Pancreas (tissue), 10 donors: ENCODE results near the gene PPIG. TPM values are rescaled to one million over a fixed set of nuclear protein-coding genes. Genes with fewer than 3 reads are reported as not detected.
"Not testable (repeated sequence)": the region's sequence is repeated elsewhere in the genome, so short reads cannot be mapped to it uniquely, and the experiment has no call there.

Experiments used
- ATAC-seq, 4 donors: fragments of 200-7000 bp; cut with Tn5 transposase; one replicate each; pipeline versions ENCODE4 v1.8.0 to v1.9.1; 2020; ENCODE audit warnings: mild to moderate bottlenecking in 4 of 4, moderate library complexity in 4 of 4
- DNase-seq, 6 donors: peaks; one replicate each; pipeline ENCODE4 v3.0.0-alpha.2; 2020
- FAIRE-seq: peaks from 2 replicates; lab custom pipeline; 2012; peaks lifted over from hg19 to GRCh38; lab: Jason Lieb, UNC
- H3K27ac ChIP-seq, 4 donors: fragments of 200-600 bp; sonication (generic); 1 replicate in 3 of 4; 2 replicates in 1 of 4; pipeline versions ENCODE4 v1.5.0 to v1.8.0; 2020
- H3K27me3 ChIP-seq, 4 donors: fragments of 200-600 bp; one replicate each; pipeline ENCODE4 v1.8.0; 2021
- H3K36me3 ChIP-seq, 3 donors: fragments of 200-600 bp; sonication (generic) in 1 of 3; one replicate each; pipeline versions ENCODE4 v1.5.0 to v1.8.0; 2020 to 2021
- H3K4me1 ChIP-seq, 3 donors: fragments of 200-600 bp; one replicate each; pipeline ENCODE4 v1.8.0; 2021
- H3K4me3 ChIP-seq, 4 donors: fragments of 200-600 bp; sonication (generic) in 2 of 4; one replicate each; pipeline versions ENCODE4 v1.5.0 to v1.8.0; 2020 to 2021
- H3K9me3 ChIP-seq, 4 donors: fragments of 200-600 bp; one replicate each; pipeline ENCODE4 v1.8.0; 2021
- WGBS, 2 donors: extraction: QIAGEN DNeasy Blood & Tissue Kit; methylation state at CpG; one replicate each; pipeline ENCODE4 v1.1.7; 2013; 5-methylcytosine and 5-hydroxymethylcytosine counted together
- intact Hi-C, 3 donors: fragments of 100-400 bp; cut with DNase I; formaldehyde crosslinking; loops; one replicate each; pipeline versions ENCODE4 v1.11.1 to v1.14.2; 2022
- polyA plus RNA-seq, 2 donors: library from polyadenylated mRNA; stranded (reverse); fragments of 200-250 nt; gene quantifications; one replicate each; pipeline ENCODE4 v1.2.3, GENCODE V29; 2013
- total RNA-seq, 6 donors: library from RNA; stranded (reverse); fragmentation: NEBNext Ultra II Directional in 4 of 6; extraction: Animal tissue kit (Norgen Biotek cat#: 25700) in 4 of 6; gene quantifications; one replicate each; pipeline versions ENCODE4 v1.2.1 to v1.2.4, GENCODE V29; 2021 to 2023
- TF ChIP-seq, protein P1 (sequence below), 4 donors: fragments of 200-600 bp; sonication (generic) in 3 of 4; IDR thresholded peaks; one replicate each; pipeline versions ENCODE4 v1.5.0 to v1.8.0; 2021; ENCODE audit warnings: antibody characterized with exemption in 4 of 4
- donor health status: healthy with polysubstance abuse.
- donor health status: DM: no; HTN: no; CAD: no; lungs with moderate emphysema.
- donor health status: DM: no; HTN: no; CAD: no.
- donor health status: control.
- donor health status: control.
- donor health status: Bipolar disorder and iron deficiency.
- donor health status: DM: yes; HTN: yes; CAD: no.
- donor health status: DM: no; HTN: no; CAD: no.
- donor health status: DM: no; HTN: no; CAD: no.
- donor health status: DM: yes; HTN: yes; CAD: no.

The PPIG gene
- total and polyA plus RNA-seq, 8 donors = 17.0 to 30.0 (median 22.2) TPM

DNA sequence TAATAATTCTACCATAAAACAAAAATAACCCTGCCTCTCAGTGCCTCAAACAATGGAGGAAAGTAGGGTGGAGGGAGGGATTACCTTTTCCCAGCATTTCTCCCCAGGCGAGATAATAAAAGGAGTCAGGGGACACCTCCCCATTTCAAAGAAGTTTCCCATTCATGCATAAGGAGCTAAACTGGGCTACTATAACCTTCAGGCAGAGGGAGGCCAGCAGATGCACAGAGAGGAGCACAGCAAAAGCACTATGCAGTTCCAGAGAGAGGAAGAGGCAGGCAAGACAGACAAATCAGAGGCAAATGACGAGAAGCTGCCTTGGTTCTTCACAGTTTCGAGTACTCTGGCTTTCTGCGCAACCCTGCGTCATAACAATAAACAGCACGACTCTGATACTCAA, 92.7 kb downstream of the PPIG start:
- no peak for FAIRE-seq
- TF ChIP-seq, protein P1, sequence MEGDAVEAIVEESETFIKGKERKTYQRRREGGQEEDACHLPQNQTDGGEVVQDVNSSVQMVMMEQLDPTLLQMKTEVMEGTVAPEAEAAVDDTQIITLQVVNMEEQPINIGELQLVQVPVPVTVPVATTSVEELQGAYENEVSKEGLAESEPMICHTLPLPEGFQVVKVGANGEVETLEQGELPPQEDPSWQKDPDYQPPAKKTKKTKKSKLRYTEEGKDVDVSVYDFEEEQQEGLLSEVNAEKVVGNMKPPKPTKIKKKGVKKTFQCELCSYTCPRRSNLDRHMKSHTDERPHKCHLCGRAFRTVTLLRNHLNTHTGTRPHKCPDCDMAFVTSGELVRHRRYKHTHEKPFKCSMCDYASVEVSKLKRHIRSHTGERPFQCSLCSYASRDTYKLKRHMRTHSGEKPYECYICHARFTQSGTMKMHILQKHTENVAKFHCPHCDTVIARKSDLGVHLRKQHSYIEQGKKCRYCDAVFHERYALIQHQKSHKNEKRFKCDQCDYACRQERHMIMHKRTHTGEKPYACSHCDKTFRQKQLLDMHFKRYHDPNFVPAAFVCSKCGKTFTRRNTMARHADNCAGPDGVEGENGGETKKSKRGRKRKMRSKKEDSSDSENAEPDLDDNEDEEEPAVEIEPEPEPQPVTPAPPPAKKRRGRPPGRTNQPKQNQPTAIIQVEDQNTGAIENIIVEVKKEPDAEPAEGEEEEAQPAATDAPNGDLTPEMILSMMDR (IDR thresholded peaks at IDR 0.05) = no peak
- WGBS, 2 donors = 83 to 87% methylated on average over 6 of the region's 6 CpGs
- intact Hi-C loops = loop anchor here in 1 of 3 donors (10.0 kb wide), 1 partner anchor 152 kb away; no protein-coding TSS in a partner anchor
- DNase-seq = no peak
- no peaks in the 10 kb centered on the region for H3K36me3 ChIP-seq
- no peak for ATAC-seq
- H3K4me1 ChIP-seq = no peaks in the 10 kb centered on the region
- H3K27ac ChIP-seq = no peak overlapping the region
- no peaks in the 10 kb centered on the region for H3K27me3 ChIP-seq
- H3K4me3 ChIP-seq = no peak overlapping the region
- H3K9me3 ChIP-seq = no peaks in the 10 kb centered on the region

DNA sequence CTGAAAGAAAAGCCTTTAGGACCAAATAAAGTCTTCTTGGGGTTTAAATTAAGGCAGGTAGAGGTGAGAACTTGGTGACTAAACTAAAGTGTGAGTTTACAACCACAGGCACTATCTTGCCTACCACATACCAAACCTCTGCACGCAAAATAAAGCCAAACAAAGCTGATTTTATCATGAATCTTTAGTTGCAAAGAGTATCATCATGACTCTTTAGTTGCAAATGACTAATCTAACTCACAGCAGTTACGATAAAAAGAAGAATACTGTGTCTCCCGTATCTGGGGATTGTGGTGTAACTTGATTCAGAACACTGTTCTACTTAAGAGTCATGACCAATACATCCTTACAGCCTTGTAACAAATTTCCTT, 98.9 kb downstream of the PPIG start:
- WGBS, 2 donors = 55 to 64% methylated on average over 3 of the region's 3 CpGs

DNA sequence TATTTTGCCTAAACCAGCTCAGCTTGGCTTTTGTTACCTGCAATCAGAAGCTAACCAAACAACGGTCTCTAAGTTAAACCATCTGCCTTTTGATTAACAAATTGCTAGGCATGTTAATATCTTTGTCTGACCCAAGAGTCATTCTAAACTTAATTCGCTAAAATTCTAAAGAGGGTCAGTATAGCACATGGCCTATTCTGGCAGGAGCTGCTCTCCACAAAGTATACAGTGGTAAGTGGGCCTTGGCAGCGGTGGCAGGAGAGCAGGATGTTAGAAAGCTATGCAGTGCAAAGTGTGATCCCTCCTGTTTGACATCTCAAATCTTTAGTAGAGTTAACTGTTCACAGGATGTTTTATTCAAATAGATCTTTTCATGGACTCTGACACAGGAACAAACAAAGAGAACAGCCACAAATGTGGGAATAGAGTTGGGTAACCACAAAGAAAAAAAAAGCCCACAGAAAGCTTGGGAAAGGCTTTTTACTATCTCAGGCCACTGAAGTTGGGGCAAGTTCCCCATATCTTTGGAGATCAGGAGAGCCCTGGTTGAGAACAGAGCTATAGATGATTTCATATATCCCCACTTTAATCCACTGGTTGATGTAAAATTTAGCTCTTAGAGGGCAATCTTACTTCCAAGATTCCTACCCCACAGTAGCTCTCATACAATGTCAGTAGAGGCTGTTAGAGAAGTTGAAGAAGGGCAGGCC, 99.4 kb downstream of the PPIG start:
- DNase-seq (no peak), FAIRE-seq (no peak), ATAC-seq (no peak)
- WGBS, 2 donors = 75 to 77% methylated on average over 3 of the region's 3 CpGs
- H3K4me1 ChIP-seq = no peaks in the 10 kb centered on the region
- TF ChIP-seq, protein P1 (IDR thresholded peaks at IDR 0.05) = no peak
- H3K4me3 ChIP-seq = no peak overlapping the region
- no peaks in the 10 kb centered on the region for H3K36me3 ChIP-seq
- H3K27me3 ChIP-seq = no peaks in the 10 kb centered on the region
- intact Hi-C loops = no loop called here
- H3K27ac ChIP-seq = no peak overlapping the region
- H3K9me3 ChIP-seq = no peaks in the 10 kb centered on the region

More for the DNA sequence above, 98.9 kb downstream of the PPIG start:
- Histone ChIP-seq H3K36me3 (no peaks in the 10 kb centered on the region), H3K27ac (no peak overlapping the region), H3K4me3 (no peak overlapping the region), H3K27me3 (no peaks in the 10 kb centered on the region), H3K9me3 (no peaks in the 10 kb centered on the region), H3K4me1 (no peaks in the 10 kb centered on the region)
- intact Hi-C loops = no loop called here
- FAIRE-seq (no peak), DNase-seq (no peak), ATAC-seq (no peak)
- TF ChIP-seq, protein P1 (IDR thresholded peaks at IDR 0.05) = no peak

DNA sequence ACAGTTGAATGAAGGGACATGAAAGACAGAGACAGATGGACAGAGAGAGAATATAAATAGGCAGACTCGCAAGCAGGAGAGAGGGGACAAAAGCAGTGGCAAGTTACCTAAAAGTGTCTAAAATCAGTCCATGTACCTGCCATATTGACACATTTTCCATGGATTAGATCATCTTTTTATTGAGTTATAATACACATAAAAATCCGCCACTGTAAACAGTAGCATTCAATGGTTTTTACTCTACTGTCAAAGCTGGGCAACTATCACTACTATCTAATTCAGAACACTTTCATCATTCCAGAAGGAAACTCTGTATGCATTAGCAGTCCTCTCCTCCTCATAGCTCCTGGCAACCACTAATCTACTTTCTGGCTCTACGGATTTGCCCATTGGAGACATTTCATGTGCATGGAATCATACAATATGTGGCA, 100.0 kb downstream of the PPIG start:
- intact Hi-C loops = no loop called here
- WGBS, 2 donors = 61 to 71% methylated on average over 3 of the region's 3 CpGs
- H3K9me3 ChIP-seq = no peaks in the 10 kb centered on the region
- H3K36me3 ChIP-seq = no peaks in the 10 kb centered on the region
- H3K4me1 ChIP-seq = no peaks in the 10 kb centered on the region
- no peak overlapping the region for H3K4me3 ChIP-seq
- no peak for DNase-seq
- no peak for ATAC-seq
- no peak overlapping the region for H3K27ac ChIP-seq
- no peak for FAIRE-seq
- TF ChIP-seq, protein P1 (IDR thresholded peaks at IDR 0.05) = no peak
- no peaks in the 10 kb centered on the region for H3K27me3 ChIP-seq

DNA sequence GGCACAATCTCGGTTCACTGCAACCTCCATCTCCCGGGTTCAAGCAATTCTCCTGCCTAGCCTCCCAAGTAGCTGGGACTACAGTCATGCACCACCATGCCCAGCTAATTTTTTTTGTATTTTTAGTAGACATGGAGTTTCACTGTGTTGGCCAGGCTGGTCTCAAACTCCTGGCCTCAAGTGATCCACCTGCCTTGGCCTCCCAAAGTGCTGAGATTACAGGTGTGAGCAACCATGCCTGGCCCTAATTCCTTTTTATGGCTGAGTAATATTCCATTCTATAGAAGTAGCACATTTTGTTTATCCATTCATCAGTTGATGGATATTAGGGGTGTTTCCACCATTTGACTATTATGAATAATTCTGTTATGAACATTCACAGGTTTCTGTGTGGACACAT, 100.6 kb downstream of the PPIG start:
- H3K4me1 ChIP-seq, DNase-seq, H3K36me3 ChIP-seq, H3K27me3 ChIP-seq, FAIRE-seq, H3K4me3 ChIP-seq, H3K27ac ChIP-seq, intact Hi-C loops, ATAC-seq, H3K9me3 ChIP-seq: not testable (repeated sequence)
- WGBS, 2 donors = 66 to 91% methylated on average over 2 of the region's 2 CpGs

DNA sequence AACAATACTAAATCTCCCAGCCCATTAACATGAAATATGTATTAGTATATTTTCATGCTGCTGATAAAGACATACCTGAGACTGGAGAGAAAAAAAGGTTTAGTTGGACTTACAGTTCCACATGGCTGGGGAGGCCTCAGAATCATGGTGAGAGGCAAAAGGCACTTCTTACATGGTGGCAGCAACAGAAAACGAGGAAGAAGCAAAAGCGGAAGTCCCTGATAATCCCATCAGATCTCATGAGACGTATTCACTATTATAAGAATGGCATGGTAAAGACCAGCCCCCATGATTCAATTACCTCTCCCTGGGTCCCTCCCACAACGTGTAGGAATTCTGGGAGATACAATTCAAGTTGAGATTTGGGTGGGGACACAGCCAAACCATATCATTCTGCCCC, 102.7 kb downstream of the PPIG start:
- H3K4me3 ChIP-seq, ATAC-seq, H3K4me1 ChIP-seq, H3K27me3 ChIP-seq, H3K36me3 ChIP-seq, H3K27ac ChIP-seq, H3K9me3 ChIP-seq, DNase-seq, FAIRE-seq, intact Hi-C loops: not testable (repeated sequence)
- 82 to 91% methylated on average over 4 of the region's 4 CpGs for WGBS, 2 donors

DNA sequence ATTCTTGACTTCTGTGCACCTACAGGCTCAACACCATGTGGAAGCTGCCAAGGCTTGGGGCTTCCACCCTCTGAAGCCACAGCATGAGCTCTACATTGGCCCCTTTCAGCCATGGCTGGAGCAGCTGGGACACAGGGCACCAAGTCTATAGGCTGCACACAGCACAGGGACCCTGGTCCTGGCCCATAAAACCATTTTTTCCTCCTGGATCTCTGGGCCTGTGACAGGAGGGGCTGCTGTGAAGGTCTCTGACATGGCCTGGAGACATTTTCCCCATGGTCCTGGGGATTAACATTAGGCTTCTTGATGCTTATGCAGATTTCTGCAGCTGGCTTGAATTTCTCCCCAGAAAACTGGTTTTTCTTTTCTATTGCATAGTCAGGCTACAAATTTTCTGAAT, 103.8 kb downstream of the PPIG start:
- DNase-seq, intact Hi-C loops, H3K4me3 ChIP-seq, H3K27me3 ChIP-seq, H3K36me3 ChIP-seq, H3K9me3 ChIP-seq, ATAC-seq, H3K27ac ChIP-seq, H3K4me1 ChIP-seq, FAIRE-seq: not testable (repeated sequence)
